H9 (cell line): Measurements from ENCODE around the gene GPR141. TPM values are rescaled to one million over a fixed set of nuclear protein-coding genes. Genes with fewer than 3 reads are reported as not detected.

Source experiments
- DNase-seq: peaks from one replicate; pipeline ENCODE4 v3.0.0-alpha.2; 2017
- H2AFZ ChIP-seq: one replicate; pipeline ENCODE4 v1.6.1; 2013; ENCODE audit warnings: mild to moderate bottlenecking, low read length, control low read depth, moderate library complexity
- H2AK5ac ChIP-seq: 2 replicates; pipeline ENCODE4 v1.6.1; 2013; ENCODE audit warnings: low read length, control low read depth, mixed read lengths; ENCODE audit not compliant: insufficient read length
- H2BK120ac ChIP-seq: one replicate; pipeline ENCODE4 v1.6.1; 2013; ENCODE audit warnings: low read depth, mild to moderate bottlenecking, low read length, control low read depth, inconsistent platforms; ENCODE audit not compliant: poor library complexity, severe bottlenecking
- H2BK12ac ChIP-seq: 2 replicates; pipeline ENCODE4 v1.6.1; 2013; ENCODE audit warnings: low read length, control low read depth, mixed read lengths, low read depth; ENCODE audit not compliant: insufficient read length
- H2BK15ac ChIP-seq: 2 replicates; pipeline ENCODE4 v1.6.1; 2013; ENCODE audit warnings: low read depth, low read length, control low read depth
- H2BK20ac ChIP-seq: one replicate; pipeline ENCODE4 v1.6.1; 2013; ENCODE audit warnings: low read depth, mild to moderate bottlenecking, low read length, control low read depth, inconsistent platforms; ENCODE audit not compliant: poor library complexity, severe bottlenecking
- H2BK5ac ChIP-seq: 2 replicates; pipeline ENCODE4 v1.6.1; 2013; ENCODE audit warnings: low read length, control low read depth, mixed read lengths; ENCODE audit not compliant: insufficient read length
- H3K14ac ChIP-seq: 2 replicates; pipeline ENCODE4 v1.6.1; 2013; ENCODE audit warnings: low read length, control low read depth; ENCODE audit not compliant: insufficient read depth
- H3K18ac ChIP-seq: 2 replicates; pipeline ENCODE4 v1.6.1; 2013; ENCODE audit warnings: low read depth, mild to moderate bottlenecking, mixed read lengths, low read length, control low read depth; ENCODE audit not compliant: insufficient read length
- H3K23ac ChIP-seq: 2 replicates; pipeline ENCODE4 v1.6.1; 2013; ENCODE audit warnings: low read length, control low read depth, mixed read lengths, low read depth; ENCODE audit not compliant: insufficient read length
- H3K23me2 ChIP-seq: 2 replicates; pipeline ENCODE4 v1.6.1; 2013; ENCODE audit warnings: low read depth, mild to moderate bottlenecking, mixed read lengths, low read length, control low read depth; ENCODE audit not compliant: insufficient read length, poor library complexity, severe bottlenecking
- H3K27ac ChIP-seq: 2 replicates; pipeline ENCODE4 v1.5.1; 2013; ENCODE audit warnings: low read length, control low read depth, mixed read lengths, low read depth; ENCODE audit not compliant: insufficient read length
- H3K27me3 ChIP-seq: 2 replicates; pipeline ENCODE4 v1.6.1; 2013; ENCODE audit warnings: low read length, control low read depth, inconsistent platforms; ENCODE audit not compliant: insufficient read depth
- H3K4ac ChIP-seq: 2 replicates; pipeline ENCODE4 v1.6.1; 2013; ENCODE audit warnings: low read depth, mild to moderate bottlenecking, control low read depth, inconsistent platforms, low read length, moderate library complexity
- H3K4me1 ChIP-seq: 2 replicates; pipeline ENCODE4 v1.6.1; 2013; ENCODE audit warnings: low read length, control low read depth, inconsistent platforms; ENCODE audit not compliant: insufficient read depth
- H3K4me2 ChIP-seq: 2 replicates; pipeline ENCODE4 v1.6.1; 2013; ENCODE audit warnings: low read length, control low read depth, mixed read lengths; ENCODE audit not compliant: insufficient read length, insufficient read depth
- H3K56ac ChIP-seq: 2 replicates; pipeline ENCODE4 v1.6.1; 2013; ENCODE audit warnings: low read depth, mild to moderate bottlenecking, mixed read lengths, low read length, control low read depth; ENCODE audit not compliant: insufficient read length
- H3K79me1 ChIP-seq: 2 replicates; pipeline ENCODE4 v1.6.1; 2013; ENCODE audit warnings: low read depth, mild to moderate bottlenecking, moderate library complexity, low read length, control low read depth, inconsistent platforms; ENCODE audit not compliant: insufficient read depth, poor library complexity, severe bottlenecking
- H3K79me2 ChIP-seq: 2 replicates; pipeline ENCODE4 v1.6.1; 2013; ENCODE audit warnings: low read length, control low read depth, inconsistent platforms; ENCODE audit not compliant: insufficient read depth
- H3K9ac ChIP-seq: 2 replicates; pipeline ENCODE4 v1.6.1; 2013; ENCODE audit warnings: low read length, control low read depth, mixed read lengths; ENCODE audit not compliant: insufficient read length; ENCODE audit errors: extremely low read depth
- H3K9me3 ChIP-seq: one replicate; pipeline ENCODE4 v1.6.1; 2013; ENCODE audit warnings: low read depth, low read length, inconsistent platforms; ENCODE audit not compliant: control insufficient read depth
- H3T11ph ChIP-seq: one replicate; pipeline ENCODE4 v1.6.1; 2013; ENCODE audit warnings: mild to moderate bottlenecking, low read length, control low read depth, inconsistent platforms
- H4K20me1 ChIP-seq: one replicate; pipeline ENCODE4 v1.6.1; 2013; ENCODE audit not compliant: control insufficient read depth, insufficient read length, insufficient read depth
- H4K5ac ChIP-seq: 2 replicates; pipeline ENCODE4 v1.6.1; 2013; ENCODE audit warnings: low read depth, mild to moderate bottlenecking, mixed read lengths, low read length, control low read depth; ENCODE audit not compliant: insufficient read length
- H4K8ac ChIP-seq: replicated peaks from 2 replicates; pipeline ENCODE4 v1.6.1; 2013; ENCODE audit warnings: low read length, control low read depth, mixed read lengths, low read depth; ENCODE audit not compliant: insufficient read length
- H4K91ac ChIP-seq: 2 replicates; pipeline ENCODE4 v1.6.1; 2013; ENCODE audit warnings: low read depth, mild to moderate bottlenecking, moderate library complexity, mixed read lengths, low read length, control low read depth; ENCODE audit not compliant: insufficient read length
- H3K27ac Mint-ChIP-seq, 3 experiments: 2 replicates in 2 of 3; 3 replicates in 1 of 3; pipeline ENCODE4 v1.8.0; 2020 to 2021; ENCODE audit warnings: mixed read lengths in 3 of 3, mild to moderate bottlenecking in 1 of 3, moderate library complexity in 1 of 3
- H3K27me3 Mint-ChIP-seq: 2 replicates; pipeline ENCODE4 v1.8.0; 2021; ENCODE audit warnings: low read depth, mild to moderate bottlenecking, moderate library complexity, mixed read lengths
- H3K36me3 Mint-ChIP-seq, 3 experiments: 2 replicates in 2 of 3; 3 replicates in 1 of 3; pipeline ENCODE4 v1.8.0; 2020 to 2021; ENCODE audit warnings: low read depth in 3 of 3, mixed read lengths in 3 of 3; ENCODE audit not compliant: insufficient read depth in 1 of 3
- H3K4me1 Mint-ChIP-seq, 2 experiments: 2 replicates each; pipeline ENCODE4 v1.8.0; 2020; ENCODE audit warnings: mixed read lengths in 2 of 2
- H3K4me3 Mint-ChIP-seq, 2 experiments: 2 replicates in 1 of 2; 3 replicates in 1 of 2; pipeline ENCODE4 v1.8.0; 2020 to 2021; ENCODE audit warnings: mild to moderate bottlenecking in 2 of 2, mixed read lengths in 2 of 2, moderate library complexity in 1 of 2
- H3K9me3 Mint-ChIP-seq, 2 experiments: 2 replicates in 1 of 2; 3 replicates in 1 of 2; pipeline ENCODE4 v1.8.0; 2020; ENCODE audit warnings: mild to moderate bottlenecking in 2 of 2, mixed read lengths in 2 of 2, moderate library complexity in 1 of 2
- CTCF ChIP-seq: fragments of 200-600 bp; sonication (generic); conservative IDR thresholded peaks from 3 replicates; pipeline ENCODE4 v1.8.0; 2021; ENCODE audit warnings: antibody characterized with exemption, mild to moderate bottlenecking
- WGBS: extraction: QIAGEN DNeasy Blood & Tissue Kit; methylation state at CpG from one replicate; pipeline ENCODE4 v1.1.7; 2013; ENCODE audit warnings: missing lambda C conversion rate, low lambda C conversion rate, mixed read lengths; ENCODE audit not compliant: insufficient read length; ENCODE audit errors: extremely low coverage; 5-methylcytosine and 5-hydroxymethylcytosine counted together
- total RNA-seq: library from RNA; stranded (reverse); gene quantifications from 2 replicates; pipeline ENCODE4 v1.2.1, GENCODE V29; 2021

GPR141 gene
- total RNA-seq, 1 experiment from 2014 or later = 0.50 TPM

GRCh38 chr7:37726016-37726415 lies 42.5 kb downstream of the GPR141 start:
- H3K27ac ChIP-seq = no peak overlapping the region
- H3K23ac ChIP-seq = no peak overlapping the region
- H3K23me2 ChIP-seq = no peaks in the 10 kb centered on the region
- no peak overlapping the region for H2BK120ac ChIP-seq
- H3K9me3 ChIP-seq = no peaks in the 10 kb centered on the region
- no peak overlapping the region for H3K4me3 Mint-ChIP-seq
- TF ChIP-seq CTCF = no peak
- no peak overlapping the region for H3K9ac ChIP-seq
- H4K5ac ChIP-seq = no peak overlapping the region
- H3T11ph ChIP-seq = no peak overlapping the region
- WGBS = no CpG with 5 or more reads among the region's 1 CpG
- no peaks in the 10 kb centered on the region for H3K36me3 Mint-ChIP-seq
- H3K9me3 Mint-ChIP-seq = no peaks in the 10 kb centered on the region
- no peak overlapping the region for H2BK15ac ChIP-seq
- H3K56ac ChIP-seq = no peak overlapping the region
- H3K79me2 ChIP-seq = no peaks in the 10 kb centered on the region
- H2AK5ac ChIP-seq = no peak overlapping the region
- no peak overlapping the region for H2BK12ac ChIP-seq
- no peaks in the 10 kb centered on the region for H3K27me3 ChIP-seq
- no peak overlapping the region for H3K4me2 ChIP-seq
- H3K79me1 ChIP-seq = no peaks in the 10 kb centered on the region
- H3K4ac ChIP-seq = no peak overlapping the region
- peaks cover 0 to 3% of the 10 kb centered on the region in 2 experiments; a peak in 1 of 4 replicates for H3K4me1 Mint-ChIP-seq
- no peaks in the 10 kb centered on the region for H3K4me1 ChIP-seq
- DNase-seq = no peak
- no peaks in the 10 kb centered on the region for H4K20me1 ChIP-seq
- H4K8ac ChIP-seq = no peak overlapping the region
- no peak overlapping the region for H2BK20ac ChIP-seq
- peaks cover 2% of the 10 kb centered on the region; the same call in 1 of the 2 replicates for H3K27me3 Mint-ChIP-seq
- no peak overlapping the region for H3K18ac ChIP-seq
- no peak overlapping the region for H3K14ac ChIP-seq
- H2AFZ ChIP-seq = no peak overlapping the region
- no peak overlapping the region for H2BK5ac ChIP-seq
- H4K91ac ChIP-seq = no peak overlapping the region
- no peak overlapping the region for H3K27ac Mint-ChIP-seq
